Rectal smooth muscle tissue (tissue), 1 donor: ENCODE results near the gene ITPRIPL2.
A peak's percentile ranks its signal among the peaks of the same experiment; 100 is the strongest.

Source experiments
- H3K27ac ChIP-seq: one replicate; pipeline ENCODE4 v1.7.0; 2013; ENCODE audit warnings: low read depth, low read length, inconsistent platforms
- H3K27me3 ChIP-seq: one replicate; pipeline ENCODE4 v1.7.0; 2013; ENCODE audit warnings: low read length; ENCODE audit not compliant: control insufficient read depth, insufficient read depth
- H3K36me3 ChIP-seq: one replicate; pipeline ENCODE4 v1.7.0; 2013; ENCODE audit warnings: low read length; ENCODE audit not compliant: control insufficient read depth, insufficient read depth
- H3K4me1 ChIP-seq: one replicate; pipeline ENCODE4 v1.7.0; 2013; ENCODE audit warnings: low read length; ENCODE audit not compliant: control insufficient read depth, insufficient read depth
- H3K4me3 ChIP-seq: one replicate; pipeline ENCODE4 v1.7.0; 2013; ENCODE audit warnings: low read length
- H3K9ac ChIP-seq: one replicate; pipeline ENCODE4 v1.7.0; 2013; ENCODE audit warnings: low read length

The ITPRIPL2 gene

GRCh38 chr16:19132255-19132654 is 18.5 kb downstream of the ITPRIPL2 start:
- Histone ChIP-seq H3K36me3 (no peaks in the 10 kb centered on the region), H3K27ac (no peak overlapping the region), H3K4me1 (peaks cover 13% of the 10 kb centered on the region), H3K27me3 (no peaks in the 10 kb centered on the region), H3K9ac (no peak overlapping the region), H3K4me3 (no peak overlapping the region)

- Histone ChIP-seq H3K36me3 (no peaks in the 10 kb centered on the region), H3K4me3 (no peak overlapping the region), H3K27me3 (no peaks in the 10 kb centered on the region), H3K9ac (no peak overlapping the region), H3K4me1 (peaks cover 18% of the 10 kb centered on the region), H3K27ac (no peak overlapping the region)
Observed at GRCh38 chr16:19132898-19133297, 19.1 kb downstream of the ITPRIPL2 start.

- no peaks in the 10 kb centered on the region for H3K27me3 ChIP-seq
- no peak overlapping the region for H3K27ac ChIP-seq
- no peaks in the 10 kb centered on the region for H3K36me3 ChIP-seq
- no peak overlapping the region for H3K4me3 ChIP-seq
- peaks cover 18% of the 10 kb centered on the region for H3K4me1 ChIP-seq
- no peak overlapping the region for H3K9ac ChIP-seq
Observed at GRCh38 chr16:19133600-19133999, 19.8 kb downstream of the ITPRIPL2 start.

GRCh38 chr16:19135201-19135842 is 21.6 kb downstream of the ITPRIPL2 start:
- Histone ChIP-seq H3K4me3 (no peak overlapping the region), H3K36me3 (no peaks in the 10 kb centered on the region), H3K27me3 (no peaks in the 10 kb centered on the region), H3K27ac (no peak overlapping the region), H3K4me1 (peaks cover 17% of the 10 kb centered on the region), H3K9ac (no peak overlapping the region)

- Histone ChIP-seq H3K27me3 (no peaks in the 10 kb centered on the region), H3K27ac (no peak overlapping the region), H3K4me3 (no peak overlapping the region), H3K9ac (no peak overlapping the region), H3K36me3 (no peaks in the 10 kb centered on the region), H3K4me1 (peaks cover 14% of the 10 kb centered on the region)
Observed at GRCh38 chr16:19135896-19136438, 22.2 kb downstream of the ITPRIPL2 start.

- Histone ChIP-seq H3K36me3 (no peaks in the 10 kb centered on the region), H3K4me1 (peaks cover 14% of the 10 kb centered on the region), H3K4me3 (peak overlapping the region; percentile 29), H3K27ac (peak overlapping the region; percentile 37), H3K9ac (no peak overlapping the region), H3K27me3 (no peaks in the 10 kb centered on the region)
Observed at GRCh38 chr16:19136549-19137196, 22.9 kb downstream of the ITPRIPL2 start.

GRCh38 chr16:19137201-19138128 is 23.7 kb downstream of the ITPRIPL2 start:
- Histone ChIP-seq H3K27ac (peak overlapping the region; percentile 37), H3K4me1 (peaks cover 14% of the 10 kb centered on the region), H3K4me3 (no peak overlapping the region), H3K9ac (no peak overlapping the region), H3K36me3 (no peaks in the 10 kb centered on the region), H3K27me3 (no peaks in the 10 kb centered on the region)

GRCh38 chr16:19138601-19139000 is 24.8 kb downstream of the ITPRIPL2 start:
- Histone ChIP-seq H3K4me3 (no peak overlapping the region), H3K9ac (no peak overlapping the region), H3K27ac (no peak overlapping the region), H3K4me1 (peaks cover 14% of the 10 kb centered on the region), H3K27me3 (no peaks in the 10 kb centered on the region), H3K36me3 (no peaks in the 10 kb centered on the region)

GRCh38 chr16:19139436-19140091 is 25.8 kb downstream of the ITPRIPL2 start:
- no peak overlapping the region for H3K4me3 ChIP-seq
- no peak overlapping the region for H3K9ac ChIP-seq
- H3K27me3 ChIP-seq, result no peaks in the 10 kb centered on the region
- H3K4me1 ChIP-seq, result peaks cover 14% of the 10 kb centered on the region
- no peaks in the 10 kb centered on the region for H3K36me3 ChIP-seq
- no peak overlapping the region for H3K27ac ChIP-seq

- Histone ChIP-seq H3K4me1 (peaks cover 14% of the 10 kb centered on the region), H3K36me3 (no peaks in the 10 kb centered on the region), H3K4me3 (no peak overlapping the region), H3K9ac (no peak overlapping the region), H3K27ac (no peak overlapping the region), H3K27me3 (no peaks in the 10 kb centered on the region)
Observed at GRCh38 chr16:19140396-19140795, 26.6 kb downstream of the ITPRIPL2 start.

GRCh38 chr16:19142939-19143598 is 29.3 kb downstream of the ITPRIPL2 start:
- no peaks in the 10 kb centered on the region for H3K4me1 ChIP-seq

More at GRCh38 chr16:19142939-19143598, 29.3 kb downstream of the ITPRIPL2 start:
- Histone ChIP-seq H3K9ac (no peak overlapping the region), H3K27ac (no peak overlapping the region), H3K36me3 (no peaks in the 10 kb centered on the region), H3K4me3 (no peak overlapping the region), H3K27me3 (no peaks in the 10 kb centered on the region)
